ENCODE data around the gene MSMP. TPM values are rescaled to one million over a fixed set of nuclear protein-coding genes. Genes with fewer than 3 reads are reported as not detected.

Gene MSMP
- total and polyA plus RNA-seq, 9 of the 15 experiments (the other 6 are each of a cell fraction or from before 2014, with no cell fraction given), result 0.60 TPM; not detected in 8

- Histone ChIP-seq H3K4me2 (ENCODE audit: insufficient read depth, low read length) (no peak overlapping the region), H3K36me3 (ENCODE audit: control insufficient read depth, insufficient read depth, low read length) (no peaks in the 10 kb centered on the region; the same call in 2 of the 3 replicates), H3K4me1 (replicated peaks in 1 of 2; ENCODE audit: control insufficient read depth in 2 of 2, insufficient read depth in 2 of 2, low read length in 2 of 2) (peaks cover 3 to 9% of the 10 kb centered on the region in 2 experiments; a peak in 3 of 5 replicates), H3K27ac (ENCODE audit: extremely low read depth, low read depth, low read length) (no peak overlapping the region), H2AFZ (ENCODE audit: low read depth, low read length) (no peak overlapping the region), H3K9me1 (ENCODE audit: control insufficient read depth, insufficient read depth, low read length) (no peaks in the 10 kb centered on the region), H3K9me3 (replicated peaks; ENCODE audit: control insufficient read depth, insufficient read depth, low read depth, low read length) (no peaks in the 10 kb centered on the region), H4K20me1 (replicated peaks; ENCODE audit: control insufficient read depth, insufficient read depth, low read length) (no peaks in the 10 kb centered on the region), H3K79me2 (ENCODE audit: control insufficient read depth, insufficient read depth, low read length) (peaks cover 53% of the 10 kb centered on the region), H3K27me3 (ENCODE audit: control insufficient read depth in 2 of 2, insufficient read depth in 2 of 2, low read length in 2 of 2) (no peaks in the 10 kb centered on the region), H3K4me3 (no peak overlapping the region), H3K9ac (ENCODE audit: insufficient read depth in 1 of 2, low read depth in 2 of 2, low read length in 2 of 2) (no peak overlapping the region)
- ATAC-seq (no peak), FAIRE-seq (no peak), DNase-seq (ENCODE audit: extremely low read depth in 1 of 4, low spot score in 3 of 4) (no peak)
- TF ChIP-seq LARP7 (IDR thresholded peaks at IDR 0.05), result no peak
- TF ChIP-seq CREM (IDR thresholded peaks at IDR 0.05; ENCODE audit: low read depth), result no peak
- TF ChIP-seq HEY1 (CRISPR knock-in tag; IDR thresholded peaks at IDR 0.05; ENCODE audit: borderline replicate concordance), result no peak
- TF ChIP-seq PKNOX1 (IDR thresholded peaks at IDR 0.05), result peak; percentile 48
- ChIA-PET POLR2A (interaction anchor here (0.6 to 1.2 kb wide), 2 partner anchors 12 to 152 kb away, joined by 3 to 5 read pairs; no protein-coding TSS in a partner anchor), CTCF (ENCODE audit: low intra/inter-chr PET ratio) (no interaction called here)
- in situ Hi-C loops (cut with MboI) (no loop called here), intact Hi-C loops (cut with micrococcal nuclease) (no loop called here)
- 74% methylated on average over 4 of the region's 4 CpGs for WGBS (ENCODE audit: insufficient coverage, low coverage, missing lambda C conversion rate)
- no TSS peak for BruUV-seq (replicated peaks)
Measured at GRCh38 chr9:35759795-35760194, 5.7 kb upstream of the MSMP start.

- FAIRE-seq (no peak), ATAC-seq (no peak), DNase-seq (ENCODE audit: extremely low read depth in 1 of 4, low spot score in 3 of 4) (no peak)
- Histone ChIP-seq H3K27me3 (ENCODE audit: control insufficient read depth in 2 of 2, insufficient read depth in 2 of 2, low read length in 2 of 2) (no peaks in the 10 kb centered on the region), H3K9ac (ENCODE audit: insufficient read depth in 1 of 2, low read depth in 2 of 2, low read length in 2 of 2) (peak overlapping the region in 1 of 2 experiments; percentile 92; a peak in 2 of 4 replicates), H3K79me2 (ENCODE audit: control insufficient read depth, insufficient read depth, low read length) (peaks cover 46% of the 10 kb centered on the region), H3K4me2 (ENCODE audit: insufficient read depth, low read length) (peak overlapping the region; percentile 86; the same call in 1 of the 2 replicates), H3K4me3 (no peak overlapping the region; the same call in 1 of the 2 replicates), H4K20me1 (replicated peaks; ENCODE audit: control insufficient read depth, insufficient read depth, low read length) (no peaks in the 10 kb centered on the region), H3K4me1 (replicated peaks in 1 of 2; ENCODE audit: control insufficient read depth in 2 of 2, insufficient read depth in 2 of 2, low read length in 2 of 2) (peaks cover 4 to 9% of the 10 kb centered on the region in 2 experiments; a peak in 3 of 5 replicates), H3K9me3 (replicated peaks; ENCODE audit: control insufficient read depth, insufficient read depth, low read depth, low read length) (no peaks in the 10 kb centered on the region), H3K9me1 (ENCODE audit: control insufficient read depth, insufficient read depth, low read length) (no peaks in the 10 kb centered on the region), H3K27ac (ENCODE audit: extremely low read depth, low read depth, low read length) (no peak overlapping the region), H2AFZ (ENCODE audit: low read depth, low read length) (no peak overlapping the region), H3K36me3 (ENCODE audit: control insufficient read depth, insufficient read depth, low read length) (peaks cover 1% of the 10 kb centered on the region; the same call in 2 of the 3 replicates)
- TSS peak; percentile 31 for BruUV-seq (replicated peaks)
- CTCF ChIA-PET (ENCODE audit: low intra/inter-chr PET ratio), result no interaction called here
- POLR2A ChIA-PET, result interaction anchor here (0.6 kb wide), 1 partner anchor 26 kb away, joined by 3 read pairs; no protein-coding TSS in a partner anchor
- in situ Hi-C loops (cut with MboI) (no loop called here), intact Hi-C loops (cut with micrococcal nuclease) (no loop called here)
- WGBS (ENCODE audit: insufficient coverage, low coverage, missing lambda C conversion rate), result 38% methylated on average over 3 of the region's 3 CpGs
- no peak for TF ChIP-seq ZNF263 (CRISPR knock-in tag; IDR thresholded peaks at IDR 0.05; ENCODE audit: borderline replicate concordance)
- no peak for TF ChIP-seq ZNF253 (CRISPR knock-in tag; conservative IDR thresholded peaks at IDR 0.05)
- TF ChIP-seq ZNF449 (CRISPR knock-in tag; IDR thresholded peaks at IDR 0.05), result no peak
- no peak for TF ChIP-seq STAT5B (CRISPR knock-in tag; IDR thresholded peaks at IDR 0.05)
- no peak for TF ChIP-seq ZNF174 (CRISPR knock-in tag; IDR thresholded peaks at IDR 0.05)
Measured at GRCh38 chr9:35758475-35759050, 4.5 kb upstream of the MSMP start.

Measured in K562 (cell line).